HFFc6 (cell line): ENCODE measurements around the gene INHBC. TPM values are rescaled to one million over a fixed set of nuclear protein-coding genes. Genes with fewer than 3 reads are reported as not detected.

Experiments
- DNase-seq: peaks from one replicate; pipeline ENCODE4 v3.0.0-alpha.2; 2018
- H3K27ac Mint-ChIP-seq: 2 replicates; pipeline ENCODE4 v1.8.0; 2020; ENCODE audit warnings: mild to moderate bottlenecking, mixed read lengths
- H3K27me3 Mint-ChIP-seq: 2 replicates; pipeline ENCODE4 v1.8.0; 2021; ENCODE audit warnings: mild to moderate bottlenecking, moderate library complexity, mixed read lengths; ENCODE audit not compliant: insufficient read depth
- H3K36me3 Mint-ChIP-seq: 2 replicates; pipeline ENCODE4 v1.8.0; 2021; ENCODE audit warnings: low read depth, mixed read lengths
- H3K4me1 Mint-ChIP-seq: 2 replicates; pipeline ENCODE4 v1.8.0; 2020; ENCODE audit warnings: low read depth, mixed read lengths
- H3K4me3 Mint-ChIP-seq: 2 replicates; pipeline ENCODE4 v1.8.0; 2020; ENCODE audit warnings: mild to moderate bottlenecking, moderate library complexity, mixed read lengths
- H3K9me3 Mint-ChIP-seq: 2 replicates; pipeline ENCODE4 v1.8.0; 2020; ENCODE audit warnings: mild to moderate bottlenecking, mixed read lengths
- CTCF ChIP-seq: fragments of 200-600 bp; sonication (generic); IDR thresholded peaks from 2 replicates; pipeline ENCODE4 v1.5.0; 2021; ENCODE audit warnings: antibody characterized with exemption, mild to moderate bottlenecking
- total RNA-seq, 6 experiments: library from RNA; stranded (reverse); fragmentation: NEBNext Ultra II Directional; extraction: Animal tissue kit (Norgen Biotek cat#: 25700); gene quantifications; 2 replicates in 1 of 6; 3 replicates in 5 of 6; pipeline ENCODE4 v1.2.3, GENCODE V29; 2021

Gene INHBC
- total RNA-seq, 6 experiments from 2014 or later = not detected

DNA sequence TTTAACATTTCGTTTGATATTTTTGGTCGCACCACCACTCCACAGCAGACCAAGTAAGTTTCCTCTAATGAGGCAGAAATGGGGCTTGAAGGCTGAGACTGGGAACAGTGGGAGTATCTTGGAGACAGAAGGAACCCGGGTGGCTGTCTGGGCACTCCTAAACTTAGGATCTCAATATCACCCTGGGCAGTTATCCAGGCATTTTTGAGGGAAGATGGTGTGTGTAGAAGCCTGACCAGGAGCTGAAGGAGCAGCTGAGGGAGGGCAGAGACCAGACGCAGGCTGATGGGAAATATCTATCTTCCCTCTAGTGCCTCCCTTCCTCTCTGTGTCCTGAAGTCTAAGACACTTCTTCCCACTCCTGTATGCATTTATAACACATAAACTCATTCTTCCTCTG, 64.0 kb downstream of the INHBC start:
- H3K27ac Mint-ChIP-seq = no peak overlapping the region

GRCh38 chr12:57500213-57500612, 65.6 kb downstream of the INHBC start:
- no peak for DNase-seq
- Mint-ChIP-seq H3K36me3 (peaks cover 53% of the 10 kb centered on the region), H3K4me3 (no peak overlapping the region), H3K27me3 (peaks cover 2% of the 10 kb centered on the region), H3K27ac (no peak overlapping the region), H3K4me1 (no peaks in the 10 kb centered on the region), H3K9me3 (no peaks in the 10 kb centered on the region)
- no peak for TF ChIP-seq CTCF

More for the DNA sequence above, 64.0 kb downstream of the INHBC start:
- peaks cover 2% of the 10 kb centered on the region for H3K27me3 Mint-ChIP-seq
- TF ChIP-seq CTCF = no peak
- H3K36me3 Mint-ChIP-seq = peaks cover 44% of the 10 kb centered on the region
- H3K4me3 Mint-ChIP-seq = no peak overlapping the region
- H3K4me1 Mint-ChIP-seq = no peaks in the 10 kb centered on the region
- H3K9me3 Mint-ChIP-seq = no peaks in the 10 kb centered on the region
- DNase-seq = no peak

Other genes starting within 250 kb of the INHBC start
- 1 to 10 TPM; 2.9 to 8.2 (median 3.9) TPM for gene NXPH4, start 218.0 kb upstream of the INHBC start, total RNA-seq
- 100 to 1,000 TPM; 112 to 127 (median 126) TPM for gene SHMT2, start 205.1 kb upstream of the INHBC start, total RNA-seq
- gene STAC3, start 183.6 kb upstream of the INHBC start, total RNA-seq = 1 to 10 TPM in 1 of 6 experiments, under 1 TPM in 5; 0.21 to 1.1 (median 0.58) TPM
- 10 to 100 TPM; 33.7 to 39.4 (median 37.9) TPM for gene R3HDM2, start 3.7 kb upstream of the INHBC start, total RNA-seq
- gene INHBE, start 20.5 kb downstream of the INHBC start, total RNA-seq = under 1 TPM in 5 of 6 experiments, not detected in 1; 0.12 to 0.34 (median 0.18) TPM
- gene GLI1, start 25.0 kb downstream of the INHBC start, total RNA-seq = 1 to 10 TPM; 3.9 to 5.8 (median 4.6) TPM
- under 1 TPM in 5 of 6 experiments, not detected in 1; 0.11 to 0.85 (median 0.21) TPM for gene ARHGAP9, start 45.1 kb downstream of the INHBC start, total RNA-seq
- gene MARS1, start 53.3 kb downstream of the INHBC start, total RNA-seq = 100 to 1,000 TPM; 179 to 207 (median 193) TPM
- gene DDIT3, start 85.7 kb downstream of the INHBC start, total RNA-seq = 10 to 100 TPM in 4 of 6 experiments, 1 to 10 TPM in 2; 9.4 to 10.8 (median 10.2) TPM
- gene MBD6, start 88.0 kb downstream of the INHBC start, total RNA-seq = 10 to 100 TPM; 40.7 to 43.6 (median 42.1) TPM
- 100 to 1,000 TPM; 110 to 123 (median 116) TPM for gene DCTN2, start 112.4 kb downstream of the INHBC start, total RNA-seq
- 1 to 10 TPM; 1.0 to 1.8 (median 1.2) TPM for gene KIF5A, start 115.3 kb downstream of the INHBC start, total RNA-seq
- gene PIP4K2C, start 156.4 kb downstream of the INHBC start, total RNA-seq = 10 to 100 TPM; 21.1 to 33.1 (median 24.3) TPM
- gene DTX3, start 170.0 kb downstream of the INHBC start, total RNA-seq = 10 to 100 TPM; 17.7 to 21.0 (median 19.2) TPM
- 10 to 100 TPM; 10.2 to 21.9 (median 11.9) TPM for gene ARHGEF25, start 176.7 kb downstream of the INHBC start, total RNA-seq
- 1 to 10 TPM; 1.4 to 3.1 (median 2.3) TPM for gene B4GALNT1, start 198.4 kb downstream of the INHBC start, total RNA-seq